ENCODE measurements around the gene SRF. TPM values are rescaled to one million over a fixed set of nuclear protein-coding genes. Genes with fewer than 3 reads are reported as not detected.

The SRF gene
- total and polyA plus RNA-seq, 8 donors: 7.2 to 12.8 (median 10.9) TPM

DNA sequence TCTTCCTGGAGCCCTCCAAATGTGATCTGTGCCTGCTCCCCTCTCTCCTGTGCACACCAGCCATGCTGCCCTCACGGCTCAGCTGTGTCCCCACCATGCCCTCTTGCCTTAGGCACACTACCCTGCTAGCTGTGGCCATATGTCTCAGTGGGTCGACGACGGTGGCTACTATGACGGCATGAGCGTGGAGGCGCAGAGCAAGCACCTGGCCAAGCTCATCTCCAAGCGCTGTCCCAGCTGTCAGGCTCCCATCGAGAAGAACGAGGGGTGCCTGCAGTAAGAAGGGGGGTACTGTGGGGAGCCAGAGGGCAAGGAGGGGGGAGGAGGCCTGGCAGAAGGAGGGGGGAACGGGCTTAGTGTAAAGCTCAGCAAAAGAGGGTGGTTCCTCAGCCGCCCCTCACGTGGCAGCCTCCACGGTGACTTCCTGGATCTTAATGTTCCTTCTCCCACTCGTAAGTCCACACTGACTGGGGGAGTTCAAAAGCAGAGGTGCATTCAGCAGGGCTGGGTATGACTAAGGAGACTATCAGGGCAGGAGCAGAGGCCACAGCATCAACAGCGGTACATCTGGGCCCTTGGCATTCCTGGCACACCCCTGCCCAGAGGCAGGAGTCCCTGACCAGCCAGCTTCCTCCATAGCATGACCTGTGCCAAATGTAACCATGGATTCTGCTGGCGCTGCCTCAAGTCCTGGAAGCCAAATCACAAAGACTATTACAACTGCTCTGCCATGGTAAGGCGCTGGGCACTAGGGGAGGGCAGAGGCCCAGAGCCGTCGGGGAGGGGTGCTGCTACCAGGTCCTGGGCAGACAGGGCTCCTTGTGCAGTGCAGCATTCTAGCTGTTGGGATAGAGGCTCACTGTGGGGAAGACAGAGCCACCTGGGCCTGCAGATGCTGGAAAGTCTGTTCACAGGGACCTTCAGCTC is 50.2 kb downstream of the SRF start:
- no peaks in the 10 kb centered on the region for H3K36me3 ChIP-seq
- H3K27me3 ChIP-seq: no peaks in the 10 kb centered on the region
- intact Hi-C loops (cut with DNase I): no loop called here
- TF ChIP-seq, protein P1, sequence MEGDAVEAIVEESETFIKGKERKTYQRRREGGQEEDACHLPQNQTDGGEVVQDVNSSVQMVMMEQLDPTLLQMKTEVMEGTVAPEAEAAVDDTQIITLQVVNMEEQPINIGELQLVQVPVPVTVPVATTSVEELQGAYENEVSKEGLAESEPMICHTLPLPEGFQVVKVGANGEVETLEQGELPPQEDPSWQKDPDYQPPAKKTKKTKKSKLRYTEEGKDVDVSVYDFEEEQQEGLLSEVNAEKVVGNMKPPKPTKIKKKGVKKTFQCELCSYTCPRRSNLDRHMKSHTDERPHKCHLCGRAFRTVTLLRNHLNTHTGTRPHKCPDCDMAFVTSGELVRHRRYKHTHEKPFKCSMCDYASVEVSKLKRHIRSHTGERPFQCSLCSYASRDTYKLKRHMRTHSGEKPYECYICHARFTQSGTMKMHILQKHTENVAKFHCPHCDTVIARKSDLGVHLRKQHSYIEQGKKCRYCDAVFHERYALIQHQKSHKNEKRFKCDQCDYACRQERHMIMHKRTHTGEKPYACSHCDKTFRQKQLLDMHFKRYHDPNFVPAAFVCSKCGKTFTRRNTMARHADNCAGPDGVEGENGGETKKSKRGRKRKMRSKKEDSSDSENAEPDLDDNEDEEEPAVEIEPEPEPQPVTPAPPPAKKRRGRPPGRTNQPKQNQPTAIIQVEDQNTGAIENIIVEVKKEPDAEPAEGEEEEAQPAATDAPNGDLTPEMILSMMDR (IDR thresholded peaks at IDR 0.05): no peak
- ATAC-seq: peak in 2 of 4 donors; percentile 8 to 21
- no peak for FAIRE-seq
- no peak overlapping the region for H3K4me3 ChIP-seq
- no peaks in the 10 kb centered on the region for H3K9me3 ChIP-seq
- WGBS, 2 donors: 83 to 87% methylated on average over 20 of the region's 20 CpGs
- H3K4me1 ChIP-seq: no peaks in the 10 kb centered on the region
- H3K27ac ChIP-seq: no peak overlapping the region
- DNase-seq: no peak

DNA sequence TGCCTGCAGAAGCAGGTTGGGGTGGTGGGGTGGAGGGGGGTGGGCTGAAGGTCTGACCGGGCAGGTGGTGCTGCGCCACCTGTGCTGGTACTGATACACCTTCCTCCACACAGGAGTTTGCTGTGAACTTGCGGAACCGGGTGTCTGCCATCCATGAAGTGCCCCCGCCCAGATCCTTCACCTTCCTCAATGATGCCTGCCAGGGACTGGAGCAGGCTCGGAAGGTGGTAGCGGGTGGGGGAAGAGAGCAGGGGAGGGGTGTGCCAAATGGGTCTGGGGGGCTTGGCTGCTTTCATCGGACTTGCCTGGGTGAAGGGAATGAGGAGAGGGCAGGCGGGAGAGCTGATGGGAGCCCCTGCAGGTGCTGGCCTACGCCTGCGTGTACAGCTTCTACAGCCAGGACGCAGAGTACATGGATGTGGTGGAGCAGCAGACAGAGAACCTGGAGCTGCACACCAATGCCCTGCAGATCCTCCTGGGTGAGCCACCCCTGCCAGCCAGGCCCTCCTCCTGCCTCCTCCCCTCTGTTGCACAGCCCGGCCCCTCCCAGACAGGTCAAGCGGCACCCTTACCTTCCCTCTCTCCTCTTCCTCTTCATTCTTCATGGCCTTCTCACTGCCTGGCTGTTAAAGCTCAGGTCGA is 51.5 kb downstream of the SRF start:
- no peak for DNase-seq
- FAIRE-seq: no peak
- no peaks in the 10 kb centered on the region for H3K27me3 ChIP-seq
- 85 to 92% methylated on average over 15 of the region's 15 CpGs for WGBS, 2 donors
- H3K36me3 ChIP-seq: no peaks in the 10 kb centered on the region
- no peak for ATAC-seq
- no peak overlapping the region for H3K27ac ChIP-seq
- no peak overlapping the region for H3K4me3 ChIP-seq
- TF ChIP-seq, protein P1 (IDR thresholded peaks at IDR 0.05): no peak
- no peaks in the 10 kb centered on the region for H3K9me3 ChIP-seq
- intact Hi-C loops (cut with DNase I): no loop called here
- H3K4me1 ChIP-seq: no peaks in the 10 kb centered on the region

DNA sequence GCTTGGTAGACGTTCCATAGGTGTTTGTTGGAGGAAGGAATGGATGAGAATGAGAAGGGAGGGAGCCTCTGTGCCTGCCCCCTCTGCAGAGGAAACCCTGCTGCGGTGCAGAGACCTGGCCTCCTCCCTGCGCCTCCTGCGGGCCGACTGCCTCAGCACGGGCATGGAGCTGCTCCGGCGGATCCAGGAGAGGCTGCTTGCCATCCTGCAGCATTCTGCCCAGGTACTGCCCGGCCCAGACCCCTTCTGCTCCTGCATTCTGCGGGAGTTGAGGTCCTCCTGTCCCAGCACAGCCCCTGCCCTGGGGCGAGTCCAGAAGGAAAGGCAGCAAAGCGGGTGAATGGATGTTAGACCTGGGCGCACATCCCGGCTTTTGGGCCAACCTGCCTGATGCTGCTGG is 52.1 kb downstream of the SRF start:
- DNase-seq (no peak), FAIRE-seq (no peak), ATAC-seq (no peak)
- WGBS, 2 donors: 84 to 85% methylated on average over 14 of the region's 14 CpGs
- H3K9me3 ChIP-seq: no peaks in the 10 kb centered on the region
- no peaks in the 10 kb centered on the region for H3K27me3 ChIP-seq
- intact Hi-C loops (cut with DNase I): no loop called here
- no peak overlapping the region for H3K4me3 ChIP-seq
- H3K27ac ChIP-seq: no peak overlapping the region
- H3K36me3 ChIP-seq: no peaks in the 10 kb centered on the region
- peaks cover 0 to 4% (median 0%) of the 10 kb centered on the region in 3 donors for H3K4me1 ChIP-seq
- TF ChIP-seq, protein P1 (IDR thresholded peaks at IDR 0.05): no peak

DNA sequence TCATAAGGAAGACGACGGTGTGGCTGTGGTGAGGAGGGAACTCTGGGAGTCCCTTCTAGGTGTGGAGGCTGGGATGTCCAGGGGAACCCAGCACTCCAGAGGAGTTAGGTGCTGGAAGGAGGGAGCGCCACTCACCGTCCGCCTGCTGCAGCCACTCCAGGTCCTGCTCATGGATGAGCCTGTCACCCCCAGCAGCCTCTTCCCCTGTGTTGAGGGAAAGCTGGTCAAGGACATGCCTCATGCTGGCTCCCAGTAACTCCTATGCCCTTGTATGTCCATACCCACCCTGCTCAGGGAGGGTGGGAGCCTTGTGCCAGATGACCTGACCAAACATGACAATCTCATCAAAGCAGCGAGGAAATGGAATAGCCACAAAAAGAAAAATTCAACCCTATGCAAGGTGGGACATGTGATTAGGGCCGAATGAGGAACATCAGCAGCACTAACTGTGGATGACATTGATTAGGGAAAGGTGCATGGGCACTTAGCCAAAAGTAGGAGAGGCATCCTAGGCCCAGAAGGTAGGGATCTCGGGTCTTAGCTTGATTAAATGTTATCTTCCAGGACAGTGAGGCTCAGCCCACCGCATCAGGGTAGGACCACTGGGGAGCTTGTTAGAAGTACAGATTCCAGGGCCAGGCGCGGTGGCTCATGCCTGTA is 55.3 kb downstream of the SRF start:
- 89% methylated on average over 9 to 11 of the region's 11 CpGs for WGBS, 2 donors
- TF ChIP-seq, protein P1 (IDR thresholded peaks at IDR 0.05): no peak
- no peaks in the 10 kb centered on the region for H3K36me3 ChIP-seq
- no peak overlapping the region for H3K27ac ChIP-seq
- no peaks in the 10 kb centered on the region for H3K27me3 ChIP-seq
- DNase-seq: no peak
- H3K4me3 ChIP-seq: no peak overlapping the region
- intact Hi-C loops (cut with DNase I): no loop called here
- peaks cover 4 to 5% (median 5%) of the 10 kb centered on the region in 3 donors for H3K4me1 ChIP-seq
- FAIRE-seq: no peak
- no peaks in the 10 kb centered on the region for H3K9me3 ChIP-seq
- no peak for ATAC-seq
